GM21786 (cell line): Measurements from ENCODE around the gene OBP2A.
"Not testable (repeated sequence)": the region's sequence is repeated elsewhere in the genome, so short reads cannot be mapped to it uniquely, and the experiment has no call there.

Experiments
- ATAC-seq: cut with Tn5 transposase; IDR thresholded peaks from one replicate; pipeline ENCODE4 v1.9.1; 2021; ENCODE audit not compliant: unreplicated experiment

OBP2A gene

DNA sequence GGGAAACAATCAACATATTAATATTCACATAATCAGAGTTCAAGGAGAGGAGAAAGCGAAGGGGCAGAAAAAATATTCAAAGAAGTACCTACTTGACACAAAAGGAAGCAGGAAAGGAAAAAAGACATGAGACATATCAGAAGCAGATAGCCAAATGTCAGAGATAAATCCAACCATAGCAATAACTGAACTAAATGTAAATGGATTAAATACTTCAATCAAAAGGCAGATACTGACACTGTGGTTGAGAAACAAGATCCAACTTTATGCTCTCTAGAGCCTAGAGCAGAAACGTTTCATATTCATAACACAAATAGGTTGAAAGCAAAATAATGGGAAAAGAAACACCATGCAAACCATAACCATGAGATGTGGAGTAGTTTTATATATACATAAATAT lies 36.5 kb upstream of the OBP2A start:
- ATAC-seq = no peak

GRCh38 chr9:135512241-135512603 lies 33.7 kb upstream of the OBP2A start:
- no peak for ATAC-seq

DNA sequence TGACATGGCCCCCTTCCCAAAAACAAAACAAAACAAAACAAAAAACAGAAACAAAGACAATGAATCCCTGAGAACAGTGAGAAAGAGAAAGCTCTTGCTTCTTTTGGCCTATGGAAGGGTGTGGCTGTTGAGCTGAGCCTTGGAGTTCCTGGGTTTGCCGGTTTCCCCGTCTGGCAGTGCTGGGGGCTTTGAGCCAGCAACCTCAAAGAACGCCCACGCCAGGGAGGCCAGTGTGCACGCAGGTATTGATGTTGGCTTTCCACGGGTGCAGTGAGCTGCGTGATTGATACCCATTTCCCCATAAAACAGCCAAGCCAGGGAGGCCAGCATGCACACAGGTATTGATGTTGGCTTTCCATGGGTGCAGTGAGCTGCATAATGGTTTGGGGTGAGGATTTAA lies 33.0 kb upstream of the OBP2A start:
- no peak for ATAC-seq

DNA sequence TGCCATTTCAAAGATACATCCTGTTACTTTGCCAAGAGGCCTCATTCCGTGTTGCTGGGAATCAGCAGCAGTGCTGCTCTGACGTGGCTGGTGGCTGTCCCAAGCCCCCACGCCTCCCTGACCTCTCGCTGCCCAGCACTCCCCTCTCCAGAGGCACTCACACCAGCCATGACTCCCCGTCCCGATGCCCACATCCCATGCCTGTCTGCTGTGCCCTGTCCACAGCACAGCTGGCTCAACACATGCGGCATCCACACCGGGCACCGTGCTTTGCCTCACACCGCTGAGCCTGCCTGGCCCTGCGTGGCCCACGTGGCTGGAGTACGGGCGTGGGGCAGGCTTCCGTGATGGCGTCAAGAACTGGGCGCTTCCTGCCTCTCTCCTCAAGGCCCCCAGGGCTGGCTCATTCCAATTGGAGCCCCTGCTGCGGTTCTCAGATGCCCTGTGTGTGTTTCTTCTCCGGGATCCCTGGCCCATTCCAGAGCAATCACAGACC lies 32.5 kb upstream of the OBP2A start:
- ATAC-seq = no peak

GRCh38 chr9:135513906-135514305 lies 32.0 kb upstream of the OBP2A start:
- not testable (repeated sequence) for ATAC-seq

- no peak for ATAC-seq
Observed at GRCh38 chr9:135514342-135515082, 31.4 kb upstream of the OBP2A start.

DNA sequence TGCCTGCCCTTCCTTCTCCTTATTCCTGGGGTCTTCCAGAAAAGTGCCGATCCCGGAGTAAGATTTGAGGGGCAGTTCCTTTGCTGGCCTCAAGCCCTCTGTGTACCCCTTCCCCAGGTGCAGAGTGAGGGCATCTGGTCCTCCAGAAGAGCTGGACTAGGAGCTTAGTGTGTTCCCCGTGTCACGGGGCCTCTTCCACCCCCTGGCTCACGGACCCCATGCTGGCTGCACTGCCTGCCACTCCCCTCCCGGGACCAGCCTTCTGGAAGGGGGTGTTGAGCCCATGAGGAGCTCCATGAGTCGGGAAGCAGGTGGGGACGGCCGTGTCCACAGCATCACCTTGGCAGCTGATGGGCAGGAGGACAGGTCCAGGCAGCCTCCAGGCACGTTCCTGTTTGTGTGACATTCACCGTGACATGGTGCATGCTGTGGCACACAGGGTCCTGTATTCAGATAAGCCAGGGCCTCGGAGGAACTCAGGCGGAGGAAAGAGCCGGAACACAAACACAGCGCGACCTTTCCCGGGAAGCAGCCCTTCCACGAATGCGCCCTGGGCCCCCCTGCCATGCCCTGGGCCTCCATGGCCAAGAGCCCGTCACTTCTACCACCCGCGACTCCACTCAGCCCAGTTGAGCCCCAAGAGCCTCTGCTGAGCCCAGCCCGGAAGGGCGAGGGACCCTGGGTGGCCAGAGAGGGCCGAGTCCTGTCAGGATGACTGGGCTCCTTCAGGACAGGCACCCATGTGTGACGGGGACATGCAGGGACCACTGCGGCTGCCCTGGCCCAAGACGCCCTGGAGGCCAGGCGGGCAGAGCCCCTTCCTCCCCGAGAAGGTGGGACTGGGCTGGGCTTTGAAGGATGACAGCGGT lies 30.6 kb upstream of the OBP2A start:
- ATAC-seq = no peak

DNA sequence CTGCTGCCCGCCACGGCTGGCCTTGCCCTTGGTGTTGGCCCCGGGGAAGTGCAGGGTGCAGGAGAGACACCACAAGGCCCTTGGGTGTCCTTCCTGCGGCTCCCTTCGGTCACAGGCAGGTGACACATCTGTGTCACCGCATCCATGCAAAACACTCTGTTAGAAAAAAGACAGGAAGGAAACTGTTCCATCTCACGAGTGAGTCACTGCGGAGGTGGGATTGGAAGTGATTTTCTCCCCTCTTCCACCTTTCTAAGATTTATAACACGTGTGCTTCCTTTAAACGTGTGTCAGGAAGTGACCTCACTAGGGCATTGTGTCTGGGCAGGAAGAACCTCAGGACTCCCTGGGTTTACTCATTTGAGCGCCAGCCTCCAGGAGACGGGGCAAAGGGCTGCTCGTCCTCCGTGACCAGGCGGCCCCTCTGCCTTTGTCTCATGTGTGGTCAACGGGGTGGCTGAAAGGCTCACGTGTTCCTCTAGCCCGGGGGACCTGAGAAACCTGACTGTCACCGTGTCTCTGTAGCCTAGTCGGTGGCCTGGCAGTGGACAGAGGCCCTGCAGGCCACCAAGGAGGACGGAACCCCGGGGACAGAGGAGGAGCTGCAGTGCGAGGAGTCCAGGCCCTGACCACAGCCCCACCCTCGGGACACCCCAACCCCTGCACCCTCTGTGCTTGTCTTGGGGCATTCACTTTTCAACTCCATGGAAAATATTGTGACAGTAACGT lies 29.6 kb upstream of the OBP2A start:
- no peak for ATAC-seq

DNA sequence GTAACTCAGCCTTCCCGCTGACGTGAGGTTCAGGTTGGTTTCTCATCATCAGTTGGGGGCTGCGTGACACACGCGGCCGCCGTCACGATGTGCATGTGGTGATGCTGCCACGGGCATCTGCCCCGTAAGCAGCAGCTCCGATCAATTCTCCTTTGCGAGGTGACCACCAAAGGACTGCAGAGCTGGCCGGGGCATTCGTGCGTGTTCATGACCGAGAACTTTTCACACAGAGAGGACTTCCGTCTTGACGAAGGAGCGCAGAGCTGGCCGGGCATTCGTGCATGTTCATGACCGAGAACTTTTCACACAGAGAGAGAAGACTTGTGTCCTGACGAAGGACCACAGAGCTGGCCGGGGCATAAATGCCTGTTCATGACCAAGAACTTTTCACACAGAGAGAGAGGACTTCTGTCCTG lies 28.5 kb upstream of the OBP2A start:
- ATAC-seq = no peak

- ATAC-seq = no peak
Observed at GRCh38 chr9:135519179-135519971, 26.6 kb upstream of the OBP2A start.

DNA sequence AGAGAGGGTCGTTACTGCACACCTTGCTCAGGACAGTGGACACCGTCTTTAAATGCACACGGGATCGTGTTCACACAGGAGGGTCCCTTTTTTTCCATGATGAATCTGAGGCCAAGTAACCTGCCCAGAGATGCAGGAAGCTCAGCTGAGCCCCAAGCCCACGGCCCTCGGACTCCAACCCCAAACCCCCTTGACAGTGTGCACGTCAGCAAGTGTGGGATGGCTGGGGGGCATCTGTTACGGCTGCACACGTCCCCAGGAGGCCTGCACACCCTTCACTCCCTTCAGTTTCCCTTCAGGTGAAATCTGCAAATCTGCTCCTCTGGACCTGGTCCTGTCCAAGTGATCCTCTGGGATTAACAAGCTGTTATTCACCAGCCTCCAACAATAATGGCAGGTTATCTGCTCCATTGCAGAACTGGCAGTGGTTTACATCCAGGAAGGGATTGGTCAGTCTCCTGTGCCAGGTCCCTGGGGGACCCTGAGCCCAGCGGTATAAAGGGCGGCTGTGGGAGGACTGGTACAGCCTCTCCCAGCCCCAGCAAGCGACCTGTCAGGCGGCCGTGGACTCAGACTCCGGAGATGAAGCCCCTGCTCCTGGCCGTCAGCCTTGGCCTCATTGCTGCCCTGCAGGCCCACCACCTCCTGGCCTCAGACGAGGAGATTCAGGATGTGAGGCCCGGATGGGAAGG lies 24.9 kb upstream of the OBP2A start, which contains the start of gene LCN1:
Gene LCN1, plus strand, starts transcription at position 525 of the 692 bp plus-strand sequence. Its CDS starts 58 bp downstream, at position 583.
- ATAC-seq = no peak

DNA sequence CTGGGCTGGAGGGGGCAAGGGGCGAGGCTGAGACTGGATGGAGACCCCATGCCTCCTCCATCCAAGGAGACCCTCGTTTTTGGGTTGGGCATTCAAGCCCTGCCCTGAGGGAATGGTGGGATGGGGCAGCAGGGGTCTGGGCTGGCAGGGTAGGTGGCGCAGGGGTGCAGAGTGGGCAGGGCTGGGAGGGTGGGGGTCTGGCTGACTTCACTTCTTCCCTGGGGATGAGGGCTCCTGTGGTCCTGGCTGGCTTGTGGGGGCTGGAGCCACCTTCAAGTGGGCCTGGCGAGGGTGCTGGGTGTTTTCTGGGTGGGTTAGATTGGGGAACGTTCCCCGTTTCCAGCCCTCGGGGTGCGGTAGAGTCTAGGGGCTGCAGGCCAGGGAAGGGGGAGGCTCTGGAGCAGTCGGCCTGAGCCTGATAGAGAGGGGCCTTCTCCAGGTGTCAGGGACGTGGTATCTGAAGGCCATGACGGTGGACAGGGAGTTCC lies 24.3 kb upstream of the OBP2A start:
- no peak for ATAC-seq

- no peak for ATAC-seq
Observed at GRCh38 chr9:135522137-135522877, 23.6 kb upstream of the OBP2A start.

- ATAC-seq = no peak
Observed at GRCh38 chr9:135522931-135523330, 23.0 kb upstream of the OBP2A start.

GRCh38 chr9:135523521-135524129 lies 22.3 kb upstream of the OBP2A start:
- no peak for ATAC-seq

DNA sequence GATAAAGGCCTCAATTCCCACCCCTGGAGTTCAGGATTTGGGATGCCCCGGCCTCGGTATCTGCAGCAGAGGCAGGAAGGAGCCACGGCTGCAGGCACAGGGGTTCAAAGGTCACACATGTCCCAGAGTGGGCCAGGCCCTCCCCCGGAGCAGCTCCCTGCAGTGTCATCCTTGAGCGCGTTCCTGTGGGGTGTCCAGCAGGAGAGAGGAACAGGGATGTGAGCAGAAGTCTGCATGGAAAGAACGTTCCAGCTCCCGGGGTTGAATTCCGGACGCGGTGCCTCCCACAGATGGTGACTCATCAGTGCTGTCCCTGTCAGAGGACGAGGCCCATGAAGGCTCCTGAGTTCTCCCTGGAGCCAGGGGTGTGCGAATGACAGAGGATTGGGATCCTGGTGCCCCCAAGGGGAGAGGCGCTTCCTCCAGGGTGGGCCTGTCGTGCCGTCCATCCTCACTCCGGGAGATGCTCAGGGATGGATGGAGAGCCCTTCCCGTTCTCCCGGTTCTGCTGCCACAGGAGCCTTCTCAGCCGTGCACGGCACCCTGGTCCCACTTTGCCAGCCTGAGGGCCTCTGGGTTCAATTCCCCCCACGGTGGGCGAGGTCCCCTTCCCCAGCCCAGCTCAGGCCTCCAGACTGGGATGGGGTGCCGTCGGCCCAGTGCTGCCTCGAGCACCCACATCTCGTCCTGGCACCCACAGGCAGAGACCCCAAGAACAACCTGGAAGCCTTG lies 21.6 kb upstream of the OBP2A start:
- ATAC-seq = no peak

DNA sequence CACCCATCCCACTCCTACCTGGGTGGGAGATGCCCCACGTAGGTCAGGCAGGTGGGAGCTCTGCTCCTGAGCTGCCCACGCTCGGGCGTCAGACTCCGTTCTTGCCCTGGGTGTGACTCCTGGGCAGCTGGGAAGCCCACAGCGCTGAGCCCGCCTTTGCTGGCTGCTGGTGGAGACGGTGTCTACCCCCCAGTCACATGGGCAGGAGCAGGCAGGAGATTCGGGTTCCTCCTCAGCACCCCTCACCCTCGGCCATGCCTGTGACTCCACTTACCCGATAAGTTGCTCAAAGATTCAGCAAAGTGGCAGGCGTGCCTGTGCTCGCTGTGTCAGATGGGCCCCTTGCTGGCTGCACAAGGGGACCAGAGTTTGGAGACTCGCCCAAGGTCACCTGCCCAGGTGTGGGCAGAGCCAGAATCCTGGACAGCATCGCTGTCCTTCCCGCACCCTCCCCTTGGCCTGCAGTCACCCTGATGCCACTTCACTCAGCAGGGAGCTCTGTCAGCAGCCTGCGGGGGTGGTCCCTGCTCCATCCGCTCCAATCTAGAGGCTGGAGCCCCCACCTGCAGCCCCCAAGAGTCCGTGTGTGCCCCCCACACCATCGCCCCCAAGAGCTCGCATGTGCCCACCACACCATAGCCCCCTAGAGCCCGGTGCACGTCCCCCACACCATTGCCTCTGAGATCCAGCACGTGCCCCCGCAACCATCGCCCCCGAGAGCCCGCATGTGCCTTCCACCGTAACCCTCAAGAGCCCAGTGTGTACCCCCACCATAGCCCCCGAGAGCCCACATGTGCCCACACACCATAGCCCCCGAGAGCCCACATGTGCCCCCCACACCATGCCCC lies 20.5 kb upstream of the OBP2A start:
- no peak for ATAC-seq
